Adrenal gland (tissue), 12 donors: ENCODE data around the gene PRR35. TPM values are rescaled to one million over a fixed set of nuclear protein-coding genes. Genes with fewer than 3 reads are reported as not detected.
A peak's percentile ranks its signal among the peaks of the same experiment; 100 is the strongest.

Experiments
- DNase-seq, 7 donors: peaks; one replicate each; pipeline ENCODE4 v3.0.0-alpha.2; 2019 to 2020
- H3K27ac ChIP-seq, 5 donors: fragments of 200-600 bp; sonication (generic) in 4 of 5; 1 replicate in 3 of 5; 2 replicates in 2 of 5; pipeline versions ENCODE4 v1.5.1 to v1.8.0; 2016 to 2020; ENCODE audit warnings: mild to moderate bottlenecking in 1 of 5
- H3K27me3 ChIP-seq: fragments of 200-600 bp; 2 replicates; pipeline ENCODE4 v1.8.0; 2021
- H3K36me3 ChIP-seq, 2 donors: fragments of 200-600 bp; replicated peaks in 1 of 2; 1 replicate in 1 of 2; 2 replicates in 1 of 2; pipeline versions ENCODE4 v1.5.1 to v1.8.0; 2018 to 2022
- H3K4me1 ChIP-seq, 2 donors: fragments of 200-600 bp; replicated peaks in 1 of 2; 1 replicate in 1 of 2; 2 replicates in 1 of 2; pipeline versions ENCODE4 v1.5.1 to v1.8.0; 2018 to 2021
- H3K4me3 ChIP-seq, 4 donors: fragments of 200-600 bp; sonication (generic) in 3 of 4; one replicate each; pipeline ENCODE4 v1.5.1; 2016 to 2018
- H3K9me3 ChIP-seq, 3 donors: fragments of 200-600 bp; sonication (generic) in 1 of 3; replicated peaks in 1 of 3; 1 replicate in 2 of 3; 2 replicates in 1 of 3; pipeline versions ENCODE4 v1.5.1 to v1.8.0; 2016 to 2021
- POLR2A ChIP-seq, 2 donors: fragments of 450-650 bp; IDR thresholded peaks; one replicate each; pipeline ENCODE4 v1.6.1; 2017; ENCODE audit warnings: antibody characterized with exemption in 2 of 2, mild to moderate bottlenecking in 2 of 2, moderate library complexity in 1 of 2
- WGBS, 4 donors: extraction: QIAGEN DNeasy Blood & Tissue Kit in 2 of 4; methylation state at CpG; one replicate each; pipeline versions ENCODE4 v1.1.5 to v1.1.7; 2013 to 2017; 5-methylcytosine and 5-hydroxymethylcytosine counted together
- intact Hi-C, 2 donors: fragments of 100-400 bp; cut with DNase I; formaldehyde crosslinking; loops; one replicate each; pipeline versions ENCODE4 v1.14.1 to v1.15.0; 2022 to 2023
- polyA plus RNA-seq, 3 donors: library from polyadenylated mRNA; stranded (reverse); fragments of 200-250 nt in 2 of 3; fragments of 350-450 nt in 1 of 3; fragmentation: Illumina TruSeq in 1 of 3; extraction: RNeasy Lipid Tissue Mini Kit (QIAGEN cat#74804) in 1 of 3; gene quantifications; one replicate each; pipeline ENCODE4 v1.2.3, GENCODE V29; 2013 to 2014
- total RNA-seq, 9 donors: library from RNA; depleted of rRNA in 4 of 9; stranded (reverse); fragments of >200 nt in 4 of 9; fragments of 120-200 nt in 1 of 9; fragmentation: NEBNext Ultra II Directional in 1 of 9; extraction: Animal tissue kit (Norgen Biotek cat#: 25700) in 1 of 9; gene quantifications; one replicate each; pipeline versions ENCODE4 v1.1.0 to v1.2.4, GENCODE V29; 2013 to 2023
- TF ChIP-seq, protein P1 (sequence below), 6 experiments: fragments of 450-650 bp in 4 of 6; fragments of 200-600 bp in 2 of 6; sonication (generic) in 1 of 6; IDR thresholded peaks; 1 replicate in 5 of 6; 2 replicates in 1 of 6; pipeline versions ENCODE4 v1.5.1 to v1.8.0; 2016 to 2021; ENCODE audit warnings: antibody characterized with exemption in 6 of 6, mild to moderate bottlenecking in 2 of 6, moderate library complexity in 1 of 6
- donor health status: healthy with polysubstance abuse.
- donor health status: Bipolar disorder and iron deficiency.
- donor health status: DM: yes; HTN: yes; CAD: no.
- donor health status: DM: no; HTN: no; CAD: no.
- donor health status: DM: no; HTN: no; CAD: no.
- donor health status: DM: yes; HTN: yes; CAD: no.

The PRR35 gene
- total and polyA plus RNA-seq, 12 donors: not detected

DNA sequence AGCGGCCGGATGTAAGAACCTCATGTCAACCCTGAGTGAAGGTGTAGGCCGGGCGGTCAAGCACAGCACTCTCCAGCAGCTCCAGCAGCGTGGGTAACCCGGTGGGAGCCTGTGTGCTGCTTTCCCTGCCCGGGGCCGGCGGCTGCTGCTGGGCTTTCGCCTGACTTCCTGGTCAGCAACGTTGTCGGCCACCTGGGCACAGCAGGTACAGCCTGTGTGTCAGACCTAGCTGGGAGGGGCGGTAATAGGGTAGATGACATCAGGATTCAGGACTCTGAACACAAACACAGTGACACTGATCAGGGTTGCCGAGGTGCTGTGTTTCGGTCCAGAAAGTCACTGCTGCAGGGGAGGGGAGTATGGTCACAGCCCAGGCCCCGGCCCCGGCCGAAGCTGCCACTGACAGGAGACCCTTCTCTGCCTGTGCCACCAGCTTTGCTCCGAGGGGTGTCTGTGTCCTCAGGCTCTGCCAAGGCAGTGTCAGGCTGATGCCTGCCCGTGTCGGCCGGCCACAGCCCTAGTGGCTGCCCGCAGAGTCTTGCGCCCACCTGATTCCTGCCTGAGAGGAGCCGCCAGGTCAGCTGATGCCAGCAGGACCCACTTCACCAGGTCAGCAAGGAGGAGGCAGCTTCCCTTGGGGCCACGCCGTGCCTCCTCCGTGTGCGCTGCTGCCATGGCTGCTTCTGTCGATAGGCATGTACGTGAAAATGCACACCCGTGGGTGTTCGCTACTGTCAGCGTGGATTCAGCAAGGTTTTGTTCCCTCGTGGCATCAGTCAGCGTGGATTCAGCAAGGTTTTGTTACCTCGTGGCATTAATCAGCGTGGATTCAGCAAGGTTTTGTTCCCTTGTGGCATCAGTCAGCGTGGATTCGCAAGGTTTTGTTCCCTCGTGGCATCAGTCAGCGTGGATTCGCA, 38.9 kb downstream of the PRR35 start:
- H3K27me3 ChIP-seq: no peaks in the 10 kb centered on the region
- no peak overlapping the region for H3K27ac ChIP-seq
- TF ChIP-seq POLR2A (IDR thresholded peaks at IDR 0.05): no peak
- TF ChIP-seq, protein P1, sequence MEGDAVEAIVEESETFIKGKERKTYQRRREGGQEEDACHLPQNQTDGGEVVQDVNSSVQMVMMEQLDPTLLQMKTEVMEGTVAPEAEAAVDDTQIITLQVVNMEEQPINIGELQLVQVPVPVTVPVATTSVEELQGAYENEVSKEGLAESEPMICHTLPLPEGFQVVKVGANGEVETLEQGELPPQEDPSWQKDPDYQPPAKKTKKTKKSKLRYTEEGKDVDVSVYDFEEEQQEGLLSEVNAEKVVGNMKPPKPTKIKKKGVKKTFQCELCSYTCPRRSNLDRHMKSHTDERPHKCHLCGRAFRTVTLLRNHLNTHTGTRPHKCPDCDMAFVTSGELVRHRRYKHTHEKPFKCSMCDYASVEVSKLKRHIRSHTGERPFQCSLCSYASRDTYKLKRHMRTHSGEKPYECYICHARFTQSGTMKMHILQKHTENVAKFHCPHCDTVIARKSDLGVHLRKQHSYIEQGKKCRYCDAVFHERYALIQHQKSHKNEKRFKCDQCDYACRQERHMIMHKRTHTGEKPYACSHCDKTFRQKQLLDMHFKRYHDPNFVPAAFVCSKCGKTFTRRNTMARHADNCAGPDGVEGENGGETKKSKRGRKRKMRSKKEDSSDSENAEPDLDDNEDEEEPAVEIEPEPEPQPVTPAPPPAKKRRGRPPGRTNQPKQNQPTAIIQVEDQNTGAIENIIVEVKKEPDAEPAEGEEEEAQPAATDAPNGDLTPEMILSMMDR (IDR thresholded peaks at IDR 0.05): no peak
- intact Hi-C loops: no loop called here
- H3K4me1 ChIP-seq: no peaks in the 10 kb centered on the region
- H3K36me3 ChIP-seq: peaks cover 0 to 3% of the 10 kb centered on the region in 2 donors
- H3K9me3 ChIP-seq: no peaks in the 10 kb centered on the region
- no peak overlapping the region for H3K4me3 ChIP-seq
- no peak for DNase-seq
- 95 to 98% (median 96%) methylated on average over 36 to 43 of the region's 43 CpGs for WGBS, 4 donors

DNA sequence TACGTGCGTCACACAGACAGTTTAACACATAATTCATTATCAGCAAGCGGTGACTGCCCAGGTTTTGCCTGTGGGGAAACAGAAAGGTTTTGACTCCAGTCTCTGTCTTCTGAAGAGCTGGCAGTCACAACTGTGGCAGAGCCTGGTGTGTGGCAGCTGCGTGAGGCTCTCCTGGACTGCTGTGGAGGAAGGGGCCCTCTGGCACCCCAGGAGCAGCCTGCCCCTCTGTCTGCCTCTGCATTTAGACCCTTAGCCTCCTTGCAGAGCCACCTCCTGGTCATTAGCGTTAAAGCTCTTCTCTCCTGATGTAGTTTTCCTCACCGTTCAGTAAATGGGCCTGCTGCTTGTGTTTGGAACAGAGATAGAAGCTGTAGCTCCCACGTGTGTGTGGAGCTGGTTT, 40.6 kb downstream of the PRR35 start:
- Histone ChIP-seq H3K4me1 (no peaks in the 10 kb centered on the region), H3K36me3 (peaks cover 0 to 3% of the 10 kb centered on the region in 2 donors), H3K4me3 (no peak overlapping the region), H3K27me3 (no peaks in the 10 kb centered on the region), H3K27ac (no peak overlapping the region), H3K9me3 (no peaks in the 10 kb centered on the region)
- intact Hi-C loops: no loop called here
- no peak for TF ChIP-seq POLR2A (IDR thresholded peaks at IDR 0.05)
- TF ChIP-seq, protein P1 (IDR thresholded peaks at IDR 0.05): no peak
- DNase-seq: peak in 1 of 7 donors; percentile 76
- WGBS, 4 donors: 52 to 61% (median 55%) methylated on average over 6 to 7 of the region's 7 CpGs

DNA sequence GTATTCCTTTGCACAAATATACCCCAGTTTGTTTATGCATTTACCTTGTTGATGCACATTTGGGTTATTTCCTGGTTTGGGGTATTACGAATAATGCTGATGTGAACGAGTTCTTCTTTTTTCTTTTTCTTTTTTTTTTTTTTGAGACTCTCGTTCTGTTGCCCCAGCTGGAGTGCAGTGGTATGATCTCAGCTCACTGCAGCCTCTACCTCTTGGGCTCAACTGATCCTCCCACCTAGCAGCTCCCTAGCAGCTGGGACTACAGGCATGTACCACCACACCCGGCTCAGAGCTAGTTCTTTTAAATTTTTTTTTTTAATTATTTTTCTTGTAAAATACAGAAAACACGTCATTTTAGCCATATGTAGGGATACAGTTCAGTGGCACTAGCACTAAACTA, 43.7 kb downstream of the PRR35 start:
- peaks cover 0 to 3% of the 10 kb centered on the region in 2 donors for H3K36me3 ChIP-seq
- no peak overlapping the region for H3K27ac ChIP-seq
- no peak for DNase-seq
- intact Hi-C loops: no loop called here
- TF ChIP-seq, protein P1 (IDR thresholded peaks at IDR 0.05): no peak
- no peak for TF ChIP-seq POLR2A (IDR thresholded peaks at IDR 0.05)
- no peaks in the 10 kb centered on the region for H3K4me1 ChIP-seq
- H3K9me3 ChIP-seq: no peaks in the 10 kb centered on the region
- no peaks in the 10 kb centered on the region for H3K27me3 ChIP-seq
- no peak overlapping the region for H3K4me3 ChIP-seq
- WGBS, 4 donors: 82 to 91% (median 84%) methylated on average over 5 of the region's 5 CpGs

DNA sequence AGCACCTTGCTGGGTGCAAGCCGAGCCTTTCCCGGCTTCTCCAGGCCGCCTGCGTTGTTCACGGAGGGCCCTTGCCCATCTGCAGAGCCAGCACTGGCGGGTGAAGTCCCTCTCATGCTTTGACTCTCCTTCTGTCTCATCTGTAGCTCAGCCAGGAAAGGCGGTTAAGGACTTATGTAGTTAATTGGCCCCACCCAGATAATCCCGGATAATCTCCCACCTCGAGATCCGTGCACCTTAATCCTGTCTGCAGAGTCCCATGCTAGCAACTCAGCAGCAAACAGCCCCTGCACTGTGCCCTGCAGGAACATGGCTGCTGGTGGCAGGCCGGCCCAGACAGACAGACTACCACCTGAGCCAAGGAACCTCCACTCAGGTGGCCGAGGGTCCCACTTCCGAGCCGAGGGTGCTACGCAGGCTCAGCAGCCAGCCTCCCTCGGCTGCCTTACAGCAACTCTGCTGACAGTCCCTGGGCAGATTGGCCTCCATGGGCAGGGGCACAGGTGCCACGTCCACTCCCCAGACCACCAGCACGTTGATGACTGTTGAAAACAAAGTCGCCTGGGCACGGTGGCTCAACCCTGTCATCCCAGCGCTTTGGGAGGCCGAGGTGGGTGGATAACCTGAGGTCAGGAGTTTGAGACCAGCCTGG, 46.6 kb downstream of the PRR35 start:
- intact Hi-C loops: no loop called here
- no peaks in the 10 kb centered on the region for H3K4me1 ChIP-seq
- no peaks in the 10 kb centered on the region for H3K27me3 ChIP-seq
- TF ChIP-seq, protein P1 (IDR thresholded peaks at IDR 0.05): no peak
- TF ChIP-seq POLR2A (IDR thresholded peaks at IDR 0.05): no peak
- DNase-seq: no peak
- no peak overlapping the region for H3K4me3 ChIP-seq
- H3K36me3 ChIP-seq: no peaks in the 10 kb centered on the region
- H3K9me3 ChIP-seq: no peaks in the 10 kb centered on the region
- 93 to 98% (median 97%) methylated on average over 17 to 22 of the region's 22 CpGs for WGBS, 4 donors
- H3K27ac ChIP-seq: no peak overlapping the region
